Stimulated activated CD8-positive, alpha-beta memory T cell treated with anti-CD3 and anti-CD28 coated beads, Interleukin-15, amount 100 ng/mL, for 4 hours (primary cell): ENCODE measurements around the gene DHRS4L2.
A peak's percentile ranks its signal among the peaks of the same experiment; 100 is the strongest.
"Not testable (repeated sequence)": the region's sequence is repeated elsewhere in the genome, so short reads cannot be mapped to it uniquely, and the experiment has no call there.

ENCODE experiments used
- DNase-seq, 2 donors: peaks; one replicate each; pipeline ENCODE4 v3.0.0-alpha.2; 2020; ENCODE audit warnings: low read depth in 2 of 2

DHRS4L2 gene

GRCh38 chr14:24018978-24019377 is 30.2 kb downstream of the DHRS4L2 start:
- not testable (repeated sequence) for DNase-seq

- not testable (repeated sequence) for DNase-seq
Observed at GRCh38 chr14:24019944-24020343, 31.2 kb downstream of the DHRS4L2 start.

- DNase-seq = not testable (repeated sequence)
Observed at GRCh38 chr14:24020520-24020919, 31.8 kb downstream of the DHRS4L2 start.

- not testable (repeated sequence) for DNase-seq
Observed at GRCh38 chr14:24024939-24025418, 36.2 kb downstream of the DHRS4L2 start.

- not testable (repeated sequence) for DNase-seq
Observed at GRCh38 chr14:24029687-24030086, 41.0 kb downstream of the DHRS4L2 start.

- not testable (repeated sequence) for DNase-seq
Observed at GRCh38 chr14:24031331-24031730, 42.6 kb downstream of the DHRS4L2 start.

- DNase-seq = no peak
Observed at GRCh38 chr14:24032727-24033418, 44.1 kb downstream of the DHRS4L2 start.

GRCh38 chr14:24035769-24036168 is 47.0 kb downstream of the DHRS4L2 start:
- DNase-seq = not testable (repeated sequence)

GRCh38 chr14:24036169-24036962 is 47.6 kb downstream of the DHRS4L2 start:
- no peak for DNase-seq

GRCh38 chr14:24036963-24037657 is 48.4 kb downstream of the DHRS4L2 start:
- not testable (repeated sequence) for DNase-seq

- DNase-seq = no peak
Observed at GRCh38 chr14:24037658-24038037, 48.9 kb downstream of the DHRS4L2 start.

- no peak for DNase-seq
Observed at GRCh38 chr14:24038686-24039085, 50.0 kb downstream of the DHRS4L2 start.

- no peak for DNase-seq
Observed at GRCh38 chr14:24040692-24041091, 52.0 kb downstream of the DHRS4L2 start.

GRCh38 chr14:24042746-24043145 is 54.0 kb downstream of the DHRS4L2 start:
- no peak for DNase-seq

GRCh38 chr14:24049002-24049401 is 60.3 kb downstream of the DHRS4L2 start:
- not testable (repeated sequence) for DNase-seq

- not testable (repeated sequence) for DNase-seq
Observed at GRCh38 chr14:24050753-24051152, 62.0 kb downstream of the DHRS4L2 start.

GRCh38 chr14:24051176-24051788 is 62.6 kb downstream of the DHRS4L2 start:
- no peak for DNase-seq

- DNase-seq = peak in 1 of 2 donors; percentile 38
Observed at GRCh38 chr14:24051789-24052655, 63.3 kb downstream of the DHRS4L2 start, which contains the start of gene CARMIL3. Gene CARMIL3 (plus strand): TSS chr14:24052009. CDS start chr14:24052154, 145 bp downstream.

- peak; percentile 39 to 62 for DNase-seq
Observed at GRCh38 chr14:24052656-24053547, 64.2 kb downstream of the DHRS4L2 start.
